GM19240 (cell line): ENCODE results near the gene ATP8B4.

Experiments used
- DNase-seq: peaks from one replicate; pipeline ENCODE4 v3.0.0; 2011; ENCODE audit warnings: low spot score; ENCODE audit not compliant: insufficient read length

ATP8B4 gene

GRCh38 chr15:49864251-49864650, 254.8 kb downstream of the ATP8B4 start:
- no peak for DNase-seq

DNA sequence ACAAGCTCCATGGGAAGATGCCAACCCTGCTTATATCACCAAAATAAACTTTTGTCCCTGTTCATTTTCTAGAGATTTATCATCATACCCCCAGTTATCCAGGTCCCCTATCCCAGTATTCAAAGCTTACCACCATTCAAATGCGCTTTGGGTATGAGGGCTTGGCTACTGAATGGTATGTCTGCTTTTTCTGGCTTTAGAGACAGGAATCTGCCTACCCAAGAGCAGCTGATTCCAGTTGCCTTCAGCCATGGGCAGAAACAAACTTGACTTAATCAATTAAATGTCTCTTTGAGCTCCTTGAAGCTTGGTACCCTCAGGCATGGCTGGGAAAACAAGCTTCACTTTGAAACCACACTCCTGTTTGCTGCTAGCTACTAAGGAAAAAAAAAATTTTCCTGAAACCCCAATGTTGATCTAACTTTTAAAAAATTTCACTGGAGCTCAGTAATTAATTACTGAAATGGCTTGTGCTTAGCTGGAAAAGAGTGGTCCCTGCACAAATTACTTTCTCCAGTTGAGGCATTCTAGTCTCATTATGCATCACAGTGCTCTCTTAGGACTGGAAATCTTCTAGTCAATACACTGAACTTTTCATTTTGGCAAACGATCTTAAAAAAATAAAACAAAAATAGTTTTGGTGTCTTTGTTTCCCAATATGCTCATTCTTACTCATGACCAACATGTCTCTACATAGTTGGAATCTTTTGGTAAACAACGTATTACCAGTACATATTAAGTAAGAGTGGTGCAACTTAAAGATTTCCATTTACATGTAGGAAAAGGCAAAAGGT, 255.4 kb downstream of the ATP8B4 start:
- no peak for DNase-seq

GRCh38 chr15:49860101-49860500, 258.9 kb downstream of the ATP8B4 start:
- DNase-seq = no peak

DNA sequence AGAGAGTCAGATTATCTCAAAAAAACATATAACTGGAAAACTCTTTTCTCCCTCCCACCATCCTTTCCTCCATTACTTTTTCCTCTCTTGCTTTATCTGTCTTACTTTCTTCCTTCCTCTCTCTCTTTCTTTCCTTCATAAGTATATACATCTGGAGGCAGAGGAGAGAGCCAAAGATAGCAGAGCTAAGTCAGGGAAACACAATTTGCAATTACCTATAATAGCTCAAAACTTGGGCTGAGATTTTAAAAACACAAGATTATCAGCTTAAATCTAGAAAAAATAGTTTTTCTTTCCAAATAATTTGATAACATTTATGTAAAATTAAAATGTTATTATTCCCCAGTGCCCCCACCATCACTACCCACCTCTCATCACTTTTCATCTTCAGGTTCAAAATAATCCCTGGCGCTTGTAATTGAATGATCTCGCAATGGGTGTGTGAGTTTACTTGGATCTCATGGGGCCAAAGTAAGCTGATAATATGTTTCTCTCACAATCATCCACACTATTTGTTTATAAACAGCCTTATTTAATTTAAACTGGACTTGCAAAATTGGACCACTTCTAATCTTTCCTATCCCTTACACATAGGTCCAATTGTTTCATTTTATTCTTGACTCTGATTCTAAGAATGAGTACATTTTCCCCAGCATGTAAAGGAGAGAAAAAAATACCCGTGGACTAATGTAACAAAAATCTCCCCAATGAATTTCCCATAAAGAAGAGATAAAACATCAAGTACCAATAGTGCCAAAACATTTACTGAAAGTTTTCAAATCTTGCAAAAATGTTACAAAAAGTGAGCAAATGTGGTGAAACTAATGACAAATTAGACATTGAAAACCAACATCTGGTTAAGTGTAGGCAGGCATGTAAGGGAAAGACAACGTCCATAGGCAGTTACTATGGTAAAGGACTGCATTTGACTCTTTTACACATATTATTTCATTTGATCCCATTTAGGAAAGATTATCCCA, 261.2 kb downstream of the ATP8B4 start:
- no peak for DNase-seq

DNA sequence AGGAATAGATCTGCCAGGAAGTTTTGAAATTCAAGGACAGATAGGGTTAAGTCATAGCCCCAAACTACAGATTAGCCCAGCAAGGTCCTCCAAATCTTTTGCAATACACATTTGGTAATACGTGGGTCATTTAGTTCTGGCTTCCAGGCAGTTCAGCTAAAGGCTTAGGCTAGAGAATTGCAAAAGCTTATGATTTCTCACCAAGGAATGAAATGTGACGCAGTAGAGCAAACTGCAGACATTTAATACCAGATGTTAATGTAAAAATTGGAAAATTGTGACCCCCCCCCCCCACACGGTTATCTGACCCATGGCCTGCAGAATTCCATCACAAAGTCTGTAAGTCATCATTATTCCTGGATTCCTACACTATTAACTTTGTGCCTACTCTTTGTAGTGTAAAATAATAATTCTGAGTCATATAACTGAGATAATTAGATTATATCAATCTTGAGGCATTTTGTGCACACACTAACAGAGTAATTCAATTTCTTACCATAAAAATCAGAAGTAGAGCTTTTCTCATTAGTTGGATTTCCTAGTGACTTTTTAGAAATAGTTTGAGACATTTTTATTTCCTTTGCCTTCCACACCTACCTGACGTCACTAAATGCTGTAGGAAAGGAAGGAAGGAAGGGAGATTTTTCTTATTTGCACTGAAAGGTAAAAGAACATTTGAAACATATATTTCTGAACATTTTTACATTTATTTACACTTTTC, 263.0 kb downstream of the ATP8B4 start:
- no peak for DNase-seq

DNA sequence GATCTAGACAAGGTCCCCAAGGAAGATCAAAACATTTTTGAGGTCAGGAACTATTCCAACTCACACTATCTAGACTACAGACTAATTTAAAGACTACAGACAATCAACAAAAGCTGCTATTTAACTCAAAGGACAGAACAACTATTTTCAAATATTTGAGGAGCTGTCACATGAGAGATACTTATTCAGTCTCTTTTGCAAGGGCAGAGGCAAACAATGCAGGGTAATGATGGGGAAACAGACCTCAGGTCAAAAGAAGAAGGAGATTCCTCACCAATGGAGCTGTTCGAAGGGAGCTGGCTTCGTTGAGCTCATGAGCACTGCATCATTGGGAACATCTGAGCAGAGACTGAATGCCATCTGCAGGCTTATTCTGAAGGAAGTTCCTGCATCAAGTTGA, 266.3 kb downstream of the ATP8B4 start:
- DNase-seq = no peak

DNA sequence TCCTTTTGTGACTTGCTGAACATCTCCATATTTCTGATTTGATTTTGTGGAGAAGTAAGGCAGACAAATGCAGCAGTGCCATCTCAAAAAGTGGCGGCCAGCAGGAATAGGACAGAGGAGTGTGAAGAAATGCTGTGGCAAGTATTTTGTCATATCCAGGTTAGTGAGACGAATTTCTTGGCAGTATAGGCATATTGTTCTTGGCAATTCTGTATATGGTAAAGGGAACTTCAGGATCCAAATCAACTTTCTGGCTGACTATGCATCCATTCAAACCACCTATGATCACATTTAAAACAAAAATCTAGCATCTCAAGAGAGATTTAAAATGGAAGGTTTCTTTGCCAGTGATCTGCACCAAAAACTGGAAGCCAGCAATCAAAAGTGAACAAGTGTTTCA, 270.2 kb downstream of the ATP8B4 start:
- no peak for DNase-seq

DNA sequence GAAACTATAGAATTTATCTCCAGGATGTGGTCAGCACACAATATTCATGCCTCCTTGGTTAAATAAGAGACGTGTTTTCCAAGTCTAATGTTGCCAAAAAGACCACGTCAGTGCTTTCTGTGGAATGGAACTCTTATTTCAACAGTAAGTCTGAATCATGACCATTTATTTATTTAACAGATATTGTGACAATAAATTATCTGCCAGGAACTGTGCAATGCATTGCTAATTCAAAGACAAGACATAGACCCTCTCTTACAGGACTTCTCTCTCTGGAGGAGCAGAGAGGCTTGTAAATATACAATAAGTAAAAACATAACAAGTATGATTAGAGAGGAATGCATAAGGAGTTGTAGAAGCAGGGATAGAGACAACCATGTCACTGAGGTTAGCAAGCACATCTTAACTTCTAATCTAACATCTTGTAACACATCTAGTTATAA, 270.7 kb downstream of the ATP8B4 start:
- no peak for DNase-seq

DNA sequence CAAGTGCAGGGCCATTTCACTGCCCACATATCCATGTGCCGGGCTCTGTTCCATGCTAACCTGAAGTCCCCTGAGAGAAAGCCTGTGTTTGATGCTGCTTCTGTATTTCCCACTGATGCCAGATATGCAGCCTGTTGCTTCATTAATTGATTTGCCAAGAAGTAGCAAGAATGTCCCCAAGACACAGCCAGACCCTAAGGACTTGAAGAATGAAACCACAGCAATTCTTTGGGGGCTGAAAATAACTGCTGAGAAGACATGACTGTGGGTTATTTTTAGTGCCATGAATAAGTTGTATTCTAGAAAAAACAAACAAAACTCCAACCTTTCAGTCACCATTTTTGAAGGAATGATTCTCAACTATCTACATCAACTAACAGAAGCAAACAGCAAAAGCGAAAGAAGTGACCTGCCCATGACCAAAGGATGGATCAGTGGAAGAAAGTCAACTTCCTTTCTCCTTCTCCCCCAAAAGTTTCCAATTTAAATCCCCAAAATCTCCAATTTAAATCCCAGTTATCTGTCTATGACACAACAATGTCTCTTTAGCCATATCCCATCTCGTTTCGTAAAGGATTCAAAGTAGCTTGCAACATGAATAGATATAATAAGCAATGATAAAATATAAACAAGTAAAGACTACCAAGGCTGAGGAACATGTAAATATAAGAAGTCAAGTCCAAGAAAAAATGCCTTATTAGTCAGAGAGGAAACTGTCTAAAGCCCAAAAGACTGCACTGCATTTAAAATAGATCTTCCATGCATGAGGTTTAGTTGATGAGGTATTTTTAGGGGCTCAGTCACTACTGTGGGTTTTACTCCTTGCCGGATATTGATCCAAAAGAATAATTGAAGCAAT, 271.4 kb downstream of the ATP8B4 start:
- no peak for DNase-seq

GRCh38 chr15:49844390-49844789, 274.6 kb downstream of the ATP8B4 start:
- DNase-seq = no peak

DNA sequence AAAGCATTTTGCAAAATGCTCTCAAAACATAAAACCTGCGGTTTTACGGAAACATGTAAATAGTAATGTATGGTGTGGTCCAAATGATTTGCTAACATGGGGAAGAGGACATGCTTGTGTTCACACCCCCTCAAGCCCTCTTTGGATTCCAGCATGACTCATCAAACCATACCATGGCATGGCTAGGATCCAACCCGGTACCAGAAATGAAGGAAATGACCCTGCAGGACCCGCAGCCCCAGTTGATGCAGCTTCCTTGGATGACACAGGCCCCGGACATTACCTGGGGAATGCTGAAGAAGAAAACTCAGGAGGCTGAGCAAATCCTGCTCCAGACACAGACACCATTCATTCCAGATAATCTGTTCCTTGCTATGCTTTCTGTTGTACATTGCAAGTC, 275.3 kb downstream of the ATP8B4 start:
- DNase-seq = no peak

DNA sequence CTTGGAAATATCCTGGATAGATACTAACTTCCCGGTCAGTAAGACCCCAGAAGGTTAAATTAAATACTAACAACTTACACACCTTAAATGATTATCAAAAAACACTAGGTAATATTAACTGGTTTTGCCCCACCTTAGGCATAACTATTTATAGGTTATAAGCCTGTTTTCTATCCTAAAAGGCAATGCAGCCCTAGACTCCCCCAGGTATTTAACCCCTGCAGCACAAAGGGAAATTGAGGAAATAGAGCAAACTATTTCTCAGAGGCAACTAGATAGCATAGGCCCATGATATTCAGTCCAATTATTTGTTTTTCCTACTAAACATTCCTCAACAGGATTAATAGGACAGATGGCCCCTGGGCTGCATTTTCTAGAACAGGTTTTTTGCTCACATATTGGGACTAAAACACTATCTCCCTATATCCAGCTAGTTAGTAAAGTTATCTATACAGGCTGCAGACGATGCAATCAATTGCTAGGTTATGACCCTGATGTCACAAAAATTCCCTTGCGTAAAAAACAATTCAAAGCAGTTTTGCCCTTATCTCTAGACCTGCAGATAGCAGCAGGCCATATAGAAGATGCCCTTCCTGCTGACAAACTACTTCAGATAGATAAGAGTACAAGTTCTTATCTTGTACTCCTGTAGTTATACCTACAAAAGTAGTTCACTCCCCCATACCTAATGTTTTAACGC, 276.9 kb downstream of the ATP8B4 start:
- DNase-seq = no peak

GRCh38 chr15:49832511-49832910, 286.5 kb downstream of the ATP8B4 start:
- no peak for DNase-seq

- DNase-seq = no peak
Measured at GRCh38 chr15:49831206-49831965, 287.6 kb downstream of the ATP8B4 start.

DNA sequence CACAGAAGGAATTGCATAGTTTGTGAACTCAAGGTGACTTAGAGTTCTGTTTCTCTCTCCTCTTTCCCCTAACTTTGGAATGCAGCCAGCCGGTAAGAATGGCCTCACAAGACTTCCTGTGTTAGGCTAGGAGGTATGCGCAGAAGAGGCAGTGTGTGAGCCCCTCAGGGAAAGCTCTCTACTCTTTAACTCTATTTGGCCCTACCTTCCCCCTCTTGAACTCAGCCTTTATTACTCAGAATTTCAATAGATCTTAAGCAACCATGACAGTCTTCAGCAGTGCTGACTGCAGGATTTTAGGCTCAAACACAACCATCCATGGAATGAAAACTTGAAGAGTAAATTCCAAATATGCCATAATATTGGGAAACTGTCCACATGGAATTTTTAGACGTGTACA, 288.6 kb downstream of the ATP8B4 start:
- DNase-seq = no peak

DNA sequence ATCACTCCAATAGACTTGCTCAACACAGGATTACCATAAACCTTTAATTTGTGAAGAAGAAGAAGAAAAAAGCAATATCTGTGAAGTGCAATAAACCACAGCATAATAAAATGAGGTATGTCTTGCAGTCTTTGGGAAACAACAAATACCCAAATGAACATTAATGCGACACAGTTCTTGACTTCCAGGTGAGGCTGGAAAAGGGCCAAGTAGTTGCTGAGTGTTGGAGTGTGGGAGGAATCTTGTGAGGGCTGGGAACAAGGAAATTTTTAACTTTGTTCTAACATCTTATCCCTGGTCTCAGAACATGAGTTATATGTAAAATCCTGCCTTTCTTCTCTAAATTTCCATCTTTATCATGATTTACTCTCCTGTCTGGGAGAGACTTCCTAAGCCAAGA, 291.7 kb downstream of the ATP8B4 start:
- no peak for DNase-seq

GRCh38 chr15:49826640-49827234, 292.3 kb downstream of the ATP8B4 start:
- DNase-seq = no peak

DNA sequence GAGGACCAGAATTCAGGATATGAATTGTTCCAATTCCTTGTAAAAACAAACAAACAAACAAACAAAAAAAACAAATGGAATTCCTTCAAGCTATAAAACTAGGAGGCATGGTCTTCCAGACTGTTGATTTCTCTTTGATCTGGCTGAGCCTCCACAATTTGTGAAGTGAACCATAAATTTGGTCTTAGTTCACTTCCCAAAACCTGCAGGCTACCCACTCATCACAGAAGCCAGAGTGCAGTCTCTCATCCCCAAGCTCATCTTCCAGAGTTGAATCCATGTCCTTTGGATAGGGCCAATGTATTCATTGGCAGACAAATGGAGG, 294.3 kb downstream of the ATP8B4 start:
- no peak for DNase-seq
